ENCODE results near the gene PCTP. TPM values are rescaled to one million over a fixed set of nuclear protein-coding genes. Genes with fewer than 3 reads are reported as not detected.

Gene PCTP
- total and polyA plus RNA-seq, 7 donors, result 20.8 to 64.7 (median 25.0) TPM

GRCh38 chr17:55760643-55761355, 9.9 kb downstream of the PCTP start:
- Histone ChIP-seq H3K4me1 (peaks cover 0 to 45% (median 22%) of the 10 kb centered on the region in 4 donors), H3K9me3 (no peaks in the 10 kb centered on the region), H3K27me3 (no peaks in the 10 kb centered on the region), H3K27ac (no peak overlapping the region), H3K36me3 (peaks cover 0 to 3% (median 0%) of the 10 kb centered on the region in 4 donors), H3K4me3 (no peak overlapping the region)
- TF ChIP-seq CTCF (IDR thresholded peaks at IDR 0.05), result no peak
- WGBS, 2 donors, result 47 to 65% methylated on average over 3 of the region's 3 CpGs
- no peak for DNase-seq
- intact Hi-C loops (cut with DNase I), result no loop called here

GRCh38 chr17:55762086-55762858, 11.4 kb downstream of the PCTP start:
- TF ChIP-seq POLR2A (IDR thresholded peaks at IDR 0.05) (no peak), CTCF (IDR thresholded peaks at IDR 0.05) (no peak), POLR2AphosphoS5 (IDR thresholded peaks at IDR 0.05) (no peak), EP300 (IDR thresholded peaks at IDR 0.05) (no peak)
- Histone ChIP-seq H3K9me3 (no peaks in the 10 kb centered on the region), H3K4me3 (no peak overlapping the region), H3K27ac (no peak overlapping the region), H3K36me3 (no peaks in the 10 kb centered on the region), H3K4me1 (peaks cover 0 to 45% (median 22%) of the 10 kb centered on the region in 4 donors), H3K27me3 (no peaks in the 10 kb centered on the region)
- WGBS, 2 donors, result 87 to 88% methylated on average over 6 of the region's 6 CpGs
- DNase-seq, result no peak
- intact Hi-C loops (cut with DNase I), result no loop called here

- 60 to 82% methylated on average over 6 of the region's 6 CpGs for WGBS, 2 donors
Observed at GRCh38 chr17:55763856-55764255, 13.0 kb downstream of the PCTP start.

DNA sequence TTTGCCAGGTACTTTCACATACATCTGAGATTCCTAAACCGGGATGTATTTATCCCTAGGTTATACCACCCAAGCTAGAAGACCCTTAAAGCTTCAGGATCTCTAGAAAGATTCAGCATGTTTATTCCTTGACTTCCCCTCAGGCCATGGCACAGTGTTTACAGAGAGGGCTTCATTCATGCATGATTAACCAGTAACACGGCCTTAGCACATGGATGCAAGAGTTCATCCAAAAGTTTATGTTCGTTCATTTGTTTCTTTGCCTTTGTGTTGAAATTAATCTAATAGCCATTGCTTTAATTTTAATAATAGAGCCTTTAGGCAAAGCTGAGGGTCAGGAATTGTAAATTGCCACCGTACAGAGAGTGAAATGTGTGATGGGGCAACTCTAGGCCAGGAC, 13.8 kb downstream of the PCTP start:
- H3K27ac ChIP-seq, result peak overlapping the region in 2 of 4 donors; percentile 37 to 65
- H3K9me3 ChIP-seq, result no peaks in the 10 kb centered on the region
- H3K27me3 ChIP-seq, result no peaks in the 10 kb centered on the region
- TF ChIP-seq EP300 (IDR thresholded peaks at IDR 0.05) (no peak), POLR2A (IDR thresholded peaks at IDR 0.05) (no peak), POLR2AphosphoS5 (IDR thresholded peaks at IDR 0.05) (no peak), CTCF (IDR thresholded peaks at IDR 0.05) (no peak)
- no peak for DNase-seq
- 95% methylated on average over 4 of the region's 4 CpGs for WGBS, 2 donors
- intact Hi-C loops (cut with DNase I), result loop anchor here (5.0 kb wide), 2 partner anchors 42 to 112 kb away; partner anchors contain the start of gene TMEM100
- no peak overlapping the region for H3K4me3 ChIP-seq
- H3K4me1 ChIP-seq, result peaks cover 0 to 48% (median 31%) of the 10 kb centered on the region in 4 donors
- H3K36me3 ChIP-seq, result peaks cover 0 to 19% (median 2%) of the 10 kb centered on the region in 4 donors

More at GRCh38 chr17:55763856-55764255, 13.0 kb downstream of the PCTP start:
- H3K4me3 ChIP-seq, result no peak overlapping the region
- peaks cover 0 to 14% (median 2%) of the 10 kb centered on the region in 4 donors for H3K36me3 ChIP-seq
- TF ChIP-seq EP300 (IDR thresholded peaks at IDR 0.05), result peak in 3 of 4 donors; percentile 28 to 94 (median 33)
- no peak for TF ChIP-seq POLR2A (IDR thresholded peaks at IDR 0.05)
- TF ChIP-seq POLR2AphosphoS5 (IDR thresholded peaks at IDR 0.05), result peak in 3 of 4 donors; percentile 32 to 76 (median 37)
- intact Hi-C loops (cut with DNase I), result no loop called here
- H3K27me3 ChIP-seq, result no peaks in the 10 kb centered on the region
- no peaks in the 10 kb centered on the region for H3K9me3 ChIP-seq
- H3K4me1 ChIP-seq, result peaks cover 0 to 47% (median 27%) of the 10 kb centered on the region in 4 donors
- H3K27ac ChIP-seq, result peak overlapping the region; percentile 37 to 65 (median 42)
- no peak for DNase-seq

GRCh38 chr17:55765472-55765871, 14.6 kb downstream of the PCTP start:
- WGBS, 2 donors, result 94 to 97% methylated on average over 3 of the region's 3 CpGs
- Histone ChIP-seq H3K4me3 (no peak overlapping the region), H3K27me3 (no peaks in the 10 kb centered on the region), H3K36me3 (peaks cover 0 to 24% (median 2%) of the 10 kb centered on the region in 4 donors), H3K9me3 (no peaks in the 10 kb centered on the region), H3K27ac (no peak overlapping the region), H3K4me1 (peaks cover 0 to 44% (median 35%) of the 10 kb centered on the region in 4 donors)
- TF ChIP-seq POLR2AphosphoS5 (IDR thresholded peaks at IDR 0.05), result no peak
- TF ChIP-seq POLR2A (IDR thresholded peaks at IDR 0.05), result no peak
- no peak for TF ChIP-seq CTCF (IDR thresholded peaks at IDR 0.05)
- no peak for TF ChIP-seq EP300 (IDR thresholded peaks at IDR 0.05)
- no peak for DNase-seq
- intact Hi-C loops (cut with DNase I), result loop anchor here (5.0 kb wide), 2 partner anchors 43 to 113 kb away; partner anchors contain the start of gene TMEM100
